Ishikawa (cell line): Measurements from ENCODE around the gene SMIM12.

Source experiments
- CEBPB ChIP-seq: IDR thresholded peaks from 2 replicates; pipeline ENCODE4 v1.6.1; 2012
- CREB1 ChIP-seq: IDR thresholded peaks from 2 replicates; pipeline ENCODE4 v1.6.1; 2012; ENCODE audit warnings: low read depth
- EGR1 ChIP-seq: IDR thresholded peaks from 2 replicates; pipeline ENCODE4 v1.6.1; 2012
- EP300 ChIP-seq: IDR thresholded peaks from 2 replicates; pipeline ENCODE4 v1.6.1; 2012; ENCODE audit warnings: borderline replicate concordance
- FOXM1 ChIP-seq: IDR thresholded peaks from 2 replicates; pipeline ENCODE4 v1.6.1; 2012; ENCODE audit warnings: low read depth, borderline replicate concordance
- MAX ChIP-seq: IDR thresholded peaks from 2 replicates; pipeline ENCODE4 v1.6.1; 2012
- NFIC ChIP-seq: IDR thresholded peaks from 2 replicates; pipeline ENCODE4 v1.6.1; 2012
- RAD21 ChIP-seq: IDR thresholded peaks from 2 replicates; pipeline ENCODE4 v1.6.1; 2012; ENCODE audit warnings: low read depth
- REST ChIP-seq: IDR thresholded peaks from 2 replicates; pipeline ENCODE4 v1.6.1; 2012; ENCODE audit warnings: low read depth, mild to moderate bottlenecking
- TAF1 ChIP-seq: IDR thresholded peaks from 2 replicates; pipeline ENCODE4 v1.6.1; 2012; ENCODE audit warnings: low read depth, mild to moderate bottlenecking
- TCF12 ChIP-seq: IDR thresholded peaks from 2 replicates; pipeline ENCODE4 v1.6.1; 2012; ENCODE audit warnings: low read depth
- TEAD4 ChIP-seq: IDR thresholded peaks from 2 replicates; pipeline ENCODE4 v1.6.1; 2012
- USF1 ChIP-seq: IDR thresholded peaks from 2 replicates; pipeline ENCODE4 v1.6.1; 2012
- YY1 ChIP-seq: IDR thresholded peaks from 2 replicates; pipeline ENCODE4 v1.6.1; 2012; ENCODE audit warnings: low read depth
- ZBTB7A ChIP-seq: IDR thresholded peaks from 2 replicates; pipeline ENCODE4 v1.6.1; 2012; ENCODE audit warnings: low read depth

SMIM12 gene

GRCh38 chr1:34844252-34844634, 15.3 kb downstream of the SMIM12 start:
- no peak for TF ChIP-seq REST
- TF ChIP-seq RAD21, result no peak
- no peak for TF ChIP-seq USF1
- TF ChIP-seq FOXM1, result no peak
- TF ChIP-seq CREB1, result no peak
- TF ChIP-seq TEAD4, result no peak
- TF ChIP-seq MAX, result no peak
- no peak for TF ChIP-seq ZBTB7A
- TF ChIP-seq EP300, result no peak
- TF ChIP-seq TCF12, result no peak
- TF ChIP-seq EGR1, result no peak
- TF ChIP-seq CEBPB, result no peak

- TF ChIP-seq CEBPB (no peak), NFIC (no peak), YY1 (no peak), EP300 (no peak), MAX (no peak), FOXM1 (no peak), CREB1 (no peak), REST (no peak), TEAD4 (no peak), EGR1 (no peak), ZBTB7A (no peak), TCF12 (no peak), TAF1 (no peak), USF1 (no peak), RAD21 (no peak)
Measured at GRCh38 chr1:34843392-34844251, 15.9 kb downstream of the SMIM12 start.

GRCh38 chr1:34842952-34843371, 16.6 kb downstream of the SMIM12 start:
- TF ChIP-seq USF1 (no peak), REST (no peak), FOXM1 (no peak), YY1 (no peak), EP300 (no peak), TAF1 (no peak), ZBTB7A (no peak), RAD21 (no peak), TEAD4 (no peak), TCF12 (no peak), MAX (no peak), EGR1 (no peak), NFIC (no peak)
